Neural cell (in vitro differentiated cells): ENCODE measurements around the gene BTG4. TPM values are rescaled to one million over a fixed set of nuclear protein-coding genes. Genes with fewer than 3 reads are reported as not detected.

ENCODE experiments used
- H2AFZ ChIP-seq: fragments of 200-600, 300-800 bp; sonication (generic), shearing (Covaris generic); 2 replicates; pipeline ENCODE4 v1.6.0; 2014; ENCODE audit warnings: low read depth, mild to moderate bottlenecking, antibody characterized with exemption, low read length, moderate library complexity
- H3F3A ChIP-seq: fragments of 200-600 bp; shearing (Covaris generic); 2 replicates; pipeline ENCODE4 v1.6.1; 2016; ENCODE audit warnings: mild to moderate bottlenecking, moderate library complexity, mixed read lengths, antibody characterized with exemption, low read length; ENCODE audit not compliant: insufficient read depth, poor library complexity, severe bottlenecking
- H3K27ac ChIP-seq: fragments of 200-600, 300-800 bp; sonication (generic), shearing (Covaris generic); 2 replicates; pipeline ENCODE4 v1.5.1; 2014; ENCODE audit warnings: mild to moderate bottlenecking, low read length, moderate library complexity
- H3K27me3 ChIP-seq: fragments of 300-800, 200-600 bp; sonication (generic), shearing (Covaris generic); 2 replicates; pipeline ENCODE4 v1.6.0; 2014; ENCODE audit warnings: mild to moderate bottlenecking, low read depth, low read length, moderate library complexity; ENCODE audit not compliant: insufficient read depth
- H3K36me3 ChIP-seq: fragments of 300-800, 200-600 bp; sonication (generic), shearing (Covaris generic); 2 replicates; pipeline ENCODE4 v1.5.1; 2014; ENCODE audit warnings: mild to moderate bottlenecking, antibody characterized with exemption, low read length, moderate library complexity; ENCODE audit not compliant: insufficient read depth
- H3K4me2 ChIP-seq: fragments of 300-800, 200-600 bp; sonication (generic), shearing (Covaris generic); 2 replicates; pipeline ENCODE4 v1.6.0; 2014; ENCODE audit warnings: mild to moderate bottlenecking, low read length
- H3K4me3 ChIP-seq: fragments of 300-800, 200-600 bp; sonication (generic), shearing (Covaris generic); 2 replicates; pipeline ENCODE4 v1.5.1; 2014; ENCODE audit warnings: mild to moderate bottlenecking, low read length, moderate library complexity
- H3K79me2 ChIP-seq: fragments of 200-600 bp; shearing (Covaris generic); replicated peaks from 2 replicates; pipeline ENCODE4 v1.6.0; 2014; ENCODE audit warnings: mild to moderate bottlenecking, low read length, moderate library complexity; ENCODE audit not compliant: insufficient read depth
- H3K9ac ChIP-seq: fragments of 300-800, 200-600 bp; sonication (generic), shearing (Covaris generic); 2 replicates; pipeline ENCODE4 v1.6.1; 2016; ENCODE audit warnings: mild to moderate bottlenecking, low read length, mixed read lengths
- H3K9me2 ChIP-seq: fragments of 200-600 bp; shearing (Covaris generic); 2 replicates; pipeline ENCODE4 v1.6.1; 2016; ENCODE audit warnings: mild to moderate bottlenecking, low read length, mixed read lengths; ENCODE audit not compliant: insufficient read depth
- H3K9me3 ChIP-seq: fragments of 200-600, 300-800 bp; sonication (generic), shearing (Covaris generic); 2 replicates; pipeline ENCODE4 v1.6.1; 2016; ENCODE audit warnings: mild to moderate bottlenecking, mixed run types, low read length, moderate library complexity, mixed read lengths
- H4K20me1 ChIP-seq: fragments of 200-600 bp; shearing (Covaris generic); 2 replicates; pipeline ENCODE4 v1.6.1; 2016; ENCODE audit warnings: mild to moderate bottlenecking, mixed run types; ENCODE audit not compliant: insufficient read depth
- CTCF ChIP-seq: fragments of 450-650 bp; IDR thresholded peaks from 2 replicates; pipeline ENCODE4 v1.5.1; 2014; ENCODE audit warnings: antibody characterized with exemption, mild to moderate bottlenecking, moderate library complexity; ENCODE audit not compliant: poor library complexity, severe bottlenecking
- EP300 ChIP-seq: fragments of 450-650 bp; conservative IDR thresholded peaks from 2 replicates; pipeline ENCODE4 v1.6.1; 2014; ENCODE audit warnings: antibody characterized with exemption, mild to moderate bottlenecking, moderate library complexity; ENCODE audit not compliant: poor library complexity, severe bottlenecking
- EZH2 ChIP-seq: fragments of 200-600, 300-800 bp; shearing (Covaris generic), sonication (generic); IDR thresholded peaks from 2 replicates; pipeline ENCODE4 v1.6.1; 2014; ENCODE audit warnings: antibody characterized with exemption, low read length, borderline replicate concordance, mild to moderate bottlenecking; ENCODE audit not compliant: insufficient read depth, poor library complexity, severe bottlenecking
- MXI1 ChIP-seq: fragments of 450-650 bp; conservative IDR thresholded peaks from 2 replicates; pipeline ENCODE4 v1.6.1; 2014; ENCODE audit warnings: antibody characterized with exemption, mild to moderate bottlenecking; ENCODE audit not compliant: poor library complexity, severe bottlenecking
- POLR2AphosphoS5 ChIP-seq: IDR thresholded peaks from 2 replicates; pipeline ENCODE4 v1.6.1; 2012
- RAD21 ChIP-seq: fragments of 450-650 bp; conservative IDR thresholded peaks from 2 replicates; pipeline ENCODE4 v1.6.1; 2014; ENCODE audit warnings: antibody characterized with exemption, mild to moderate bottlenecking, moderate library complexity
- REST ChIP-seq: IDR thresholded peaks from 2 replicates; pipeline ENCODE4 v1.6.1; 2012; ENCODE audit warnings: borderline replicate concordance
- SMC3 ChIP-seq: fragments of 450-650 bp; conservative IDR thresholded peaks from 2 replicates; pipeline ENCODE4 v1.6.1; 2014; ENCODE audit warnings: antibody characterized with exemption, mild to moderate bottlenecking, moderate library complexity; ENCODE audit not compliant: poor library complexity
- TAF1 ChIP-seq: IDR thresholded peaks from 2 replicates; pipeline ENCODE4 v1.6.1; 2012; ENCODE audit warnings: low read depth
- polyA plus RNA-seq: library from polyadenylated mRNA; depleted of rRNA; stranded (reverse); fragments of >200 nt; gene quantifications from 2 replicates; pipeline ENCODE4 v1.2.3, GENCODE V29; 2014

BTG4 gene
- polyA plus RNA-seq, 1 donor from 2014 or later = not detected

GRCh38 chr11:111520560-111520959 lies 8.4 kb upstream of the BTG4 start:
- Histone ChIP-seq H3K27ac (no peak overlapping the region), H3K9me2 (no peaks in the 10 kb centered on the region), H2AFZ (no peak overlapping the region), H3K79me2 (no peaks in the 10 kb centered on the region), H3K9ac (no peak overlapping the region), H3K27me3 (peaks cover under 1% of the 10 kb centered on the region), H3K36me3 (no peaks in the 10 kb centered on the region), H3K9me3 (no peaks in the 10 kb centered on the region), H4K20me1 (no peaks in the 10 kb centered on the region), H3K4me2 (no peak overlapping the region), H3K4me3 (no peak overlapping the region), H3F3A (no peaks in the 10 kb centered on the region)
- TF ChIP-seq SMC3 (no peak), MXI1 (no peak), CTCF (no peak), TAF1 (no peak), EP300 (no peak), POLR2AphosphoS5 (no peak), EZH2 (no peak), REST (no peak), RAD21 (no peak)

GRCh38 chr11:111518668-111519067 lies 6.5 kb upstream of the BTG4 start:
- Histone ChIP-seq H2AFZ (no peak overlapping the region), H3K9me2 (no peaks in the 10 kb centered on the region), H4K20me1 (no peaks in the 10 kb centered on the region), H3K4me3 (no peak overlapping the region), H3F3A (no peaks in the 10 kb centered on the region), H3K79me2 (no peaks in the 10 kb centered on the region), H3K9ac (no peak overlapping the region), H3K9me3 (no peaks in the 10 kb centered on the region), H3K36me3 (no peaks in the 10 kb centered on the region), H3K27ac (no peak overlapping the region), H3K4me2 (no peak overlapping the region), H3K27me3 (peaks cover 19% of the 10 kb centered on the region)
- TF ChIP-seq POLR2AphosphoS5 (no peak), SMC3 (no peak), MXI1 (no peak), EZH2 (no peak), RAD21 (no peak), EP300 (no peak), CTCF (no peak), REST (no peak), TAF1 (no peak)
